SK-N-SH (cell line): Measurements from ENCODE around the gene HEMK1. TPM values are rescaled to one million over a fixed set of nuclear protein-coding genes. Genes with fewer than 3 reads are reported as not detected.

Experiments used
- CTCF ChIA-PET: fragments of 300-600, 350-600 bp; formaldehyde crosslinking; extraction: SDS; loops from one replicate; lab custom pipeline; 2021; lab: Yijun Ruan, JAX
- POLR2A ChIA-PET: fragments of 350-600 bp; sonication (Branson Sonifier 250); formaldehyde crosslinking; extraction: SDS; loops from one replicate; lab custom pipeline; 2020; ENCODE audit warnings: antibody characterized with exemption, inconsistent platforms; lab: Yijun Ruan, JAX
- DNase-seq: peaks from one replicate; pipeline ENCODE4 v3.0.0; 2012
- H2AFZ ChIP-seq: fragments of 200-600 bp; sonication (generic); 2 replicates; pipeline ENCODE4 v1.8.1; 2016; ENCODE audit warnings: antibody characterized with exemption, mild to moderate bottlenecking, low read depth
- H3F3A ChIP-seq: fragments of 200-600 bp; sonication (generic); replicated peaks from 2 replicates; pipeline ENCODE3; 2016; ENCODE audit warnings: antibody characterized with exemption, mild to moderate bottlenecking; ENCODE audit not compliant: insufficient read depth
- H3K27ac ChIP-seq, 2 experiments: fragments of 200-500 bp in 1 of 2; fragments of 200-600 bp in 1 of 2; sonication (Bioruptor generic) in 1 of 2; sonication (generic), shearing (Covaris generic) in 1 of 2; 2 replicates each; pipeline versions ENCODE4 v1.5.1 to v1.6.1; 2014 to 2016; ENCODE audit warnings: low read depth in 2 of 2, inconsistent platforms in 1 of 2, low read length in 1 of 2, mild to moderate bottlenecking in 1 of 2, mixed read lengths in 1 of 2
- H3K27me3 ChIP-seq: fragments of 200-600 bp; sonication (generic), shearing (Covaris generic); 2 replicates; pipeline ENCODE4 v1.6.1; 2016; ENCODE audit warnings: mixed run types; ENCODE audit not compliant: insufficient read depth
- H3K36me3 ChIP-seq, 2 experiments: fragments of 200-500 bp in 1 of 2; fragments of 200-600 bp in 1 of 2; sonication (Bioruptor generic) in 1 of 2; sonication (generic) in 1 of 2; replicated peaks in 1 of 2; 2 replicates each; pipeline versions ENCODE3 to v1.5.1; 2014 to 2016; ENCODE audit warnings: low read length in 1 of 2, mild to moderate bottlenecking in 1 of 2; ENCODE audit not compliant: insufficient read depth in 2 of 2, control insufficient read depth in 1 of 2
- H3K4me1 ChIP-seq, 2 experiments: fragments of 200-500 bp in 1 of 2; fragments of 200-600 bp in 1 of 2; sonication (Bioruptor generic) in 1 of 2; sonication (generic), shearing (Covaris generic) in 1 of 2; 2 replicates each; pipeline versions ENCODE4 v1.5.1 to v1.6.1; 2014 to 2016; ENCODE audit warnings: low read depth in 1 of 2, low read length in 1 of 2, mixed run types in 1 of 2; ENCODE audit not compliant: insufficient read depth in 2 of 2, control insufficient read depth in 1 of 2
- H3K4me2 ChIP-seq: fragments of 200-600 bp; sonication (generic), shearing (Covaris generic); 2 replicates; pipeline ENCODE4 v1.6.1; 2017; ENCODE audit warnings: mixed run types
- H3K4me3 ChIP-seq, 2 experiments: fragments of 200-500 bp in 1 of 2; fragments of 200-600 bp in 1 of 2; sonication (Bioruptor generic) in 1 of 2; sonication (generic), shearing (Covaris generic) in 1 of 2; 2 replicates each; pipeline versions ENCODE4 v1.5.1 to v1.8.1; 2014 to 2016; ENCODE audit warnings: low read depth in 2 of 2, inconsistent platforms in 1 of 2, low read length in 1 of 2, mild to moderate bottlenecking in 1 of 2, mixed read lengths in 1 of 2, moderate library complexity in 1 of 2
- H3K79me2 ChIP-seq: fragments of 200-600 bp; sonication (generic); 2 replicates; pipeline ENCODE4 v1.8.1; 2017; ENCODE audit warnings: mild to moderate bottlenecking; ENCODE audit not compliant: insufficient read depth
- H3K9ac ChIP-seq: fragments of 200-600 bp; sonication (generic); 2 replicates; pipeline ENCODE4 v1.6.1; 2017; ENCODE audit warnings: mixed run types
- H3K9me2 ChIP-seq: fragments of 200-600 bp; sonication (generic); 2 replicates; pipeline ENCODE4 v1.6.1; 2017; ENCODE audit warnings: mixed run types
- H3K9me3 ChIP-seq: fragments of 200-600 bp; sonication (generic); 2 replicates; pipeline ENCODE4 v1.6.1; 2017; ENCODE audit warnings: mixed run types, mild to moderate bottlenecking, moderate library complexity
- H4K20me1 ChIP-seq: fragments of 200-600 bp; sonication (generic); 2 replicates; pipeline ENCODE4 v1.6.1; 2017; ENCODE audit warnings: mild to moderate bottlenecking, mixed run types; ENCODE audit not compliant: insufficient read depth
- ELF1 ChIP-seq: IDR thresholded peaks from 2 replicates; pipeline ENCODE4 v1.4.0; 2012
- EP300 ChIP-seq, 2 experiments: IDR thresholded peaks; 2 replicates each; pipeline versions ENCODE4 v1.4.0 to v1.6.1; 2012; ENCODE audit warnings: borderline replicate concordance in 1 of 2, low read depth in 1 of 2, low read length in 1 of 2
- FOXJ3 ChIP-seq: sonication (generic); formaldehyde crosslinking; IDR thresholded peaks from 2 replicates; pipeline ENCODE4 v1.5.1; 2020; ENCODE audit warnings: mild to moderate bottlenecking, missing genetic modification reagents
- FOXM1 ChIP-seq: IDR thresholded peaks from 2 replicates; pipeline ENCODE4 v1.4.0; 2012; ENCODE audit warnings: low read depth, mild to moderate bottlenecking
- GATA2 ChIP-seq: sonication (generic); formaldehyde crosslinking; IDR thresholded peaks from 2 replicates; pipeline ENCODE4 v1.5.0; 2020; ENCODE audit warnings: mild to moderate bottlenecking, missing genetic modification reagents
- MXI1 ChIP-seq: IDR thresholded peaks from 2 replicates; pipeline ENCODE4 v1.6.1; 2012; ENCODE audit warnings: mild to moderate bottlenecking, low read depth, low read length, improper control_type of control experiment
- SIN3A ChIP-seq: IDR thresholded peaks from 2 replicates; pipeline ENCODE4 v1.6.1; 2012; ENCODE audit warnings: low read depth, mild to moderate bottlenecking, low read length, moderate library complexity, borderline replicate concordance
- WGBS: methylation state at CpG from one replicate; pipeline ENCODE4 v1.1.6; 2017; ENCODE audit warnings: low lambda C conversion rate; 5-methylcytosine and 5-hydroxymethylcytosine counted together
- polyA plus RNA-seq, 3 experiments: library from polyadenylated mRNA; depleted of rRNA; stranded (reverse); fragments of >200 nt; gene quantifications; 2 replicates each; pipeline ENCODE4 v1.2.3, GENCODE V29; 2012
- TF ChIP-seq, protein P1 (sequence below): fragments of 150-350 bp; IDR thresholded peaks from 2 replicates; pipeline ENCODE4 v1.6.1; 2017; ENCODE audit warnings: antibody characterized with exemption, low read length, low read depth, borderline replicate concordance
- TF ChIP-seq, protein P2 (sequence below): IDR thresholded peaks from 2 replicates; pipeline ENCODE4 v1.4.0; 2012; ENCODE audit warnings: low read depth, borderline replicate concordance

HEMK1 gene
- polyA plus RNA-seq, 1 of the 3 experiments (the other 2 are of a cell fraction): 15.4 TPM

DNA sequence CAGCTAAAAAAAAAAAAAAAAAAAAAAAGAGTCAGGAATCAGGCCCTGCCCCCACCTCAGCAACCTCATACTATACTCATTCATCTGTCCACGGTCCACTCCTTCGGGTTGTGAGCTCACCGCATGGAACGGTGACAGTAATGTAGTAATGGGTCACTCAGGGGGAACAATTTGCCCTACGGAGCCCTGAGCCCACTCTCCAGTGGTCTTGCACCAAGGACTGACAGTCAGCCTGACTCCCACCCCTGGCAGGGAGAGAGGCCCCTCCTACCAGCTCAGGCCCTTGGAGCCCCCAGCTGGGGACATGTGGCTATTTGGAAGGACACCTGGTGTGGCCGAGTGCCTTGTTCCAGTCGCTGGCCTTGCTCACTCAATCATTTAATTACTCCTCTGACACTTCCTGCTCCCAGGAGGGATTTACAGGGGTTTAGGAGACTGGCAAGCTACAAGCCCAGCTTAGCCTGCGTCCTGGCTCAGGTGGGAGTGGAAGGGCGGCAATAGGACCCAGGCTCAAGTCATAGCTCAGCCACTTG is 46.0 kb upstream of the HEMK1 start:
- peaks cover 21% of the 10 kb centered on the region; the same call in 1 of the 2 replicates for H3K27me3 ChIP-seq
- DNase-seq: no peak

DNA sequence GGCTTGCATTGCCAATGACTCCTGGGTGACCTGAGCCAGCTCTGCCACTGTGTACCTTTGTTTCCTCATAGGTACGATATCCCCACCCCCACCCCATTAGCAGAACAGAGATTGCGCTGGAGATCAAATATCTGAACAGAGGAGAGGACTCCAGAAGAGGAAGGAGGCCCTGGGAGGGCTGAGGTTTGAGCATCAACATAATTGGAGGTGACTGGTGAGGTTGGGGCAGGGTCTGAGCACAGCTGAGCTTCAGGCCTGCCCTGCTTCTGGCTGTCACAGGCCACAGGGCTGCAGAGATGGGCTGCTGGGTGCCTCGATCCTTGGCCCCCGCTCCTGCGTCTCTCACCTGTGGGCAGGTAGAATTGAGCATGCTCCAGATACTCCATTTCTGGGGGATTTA is 44.6 kb upstream of the HEMK1 start:
- CTCF ChIA-PET: interaction anchor here (0.6 to 8.8 kb wide), 6 partner anchors 11 to 1196 kb away, joined by 3 to 114 read pairs (median 4); no protein-coding TSS in a partner anchor
- TF ChIP-seq MXI1 (no peak), GATA2 (CRISPR knock-in tag) (no peak), SIN3A (no peak), FOXM1 (no peak), ELF1 (no peak), FOXJ3 (CRISPR knock-in tag) (no peak)
- TF ChIP-seq, protein P1, sequence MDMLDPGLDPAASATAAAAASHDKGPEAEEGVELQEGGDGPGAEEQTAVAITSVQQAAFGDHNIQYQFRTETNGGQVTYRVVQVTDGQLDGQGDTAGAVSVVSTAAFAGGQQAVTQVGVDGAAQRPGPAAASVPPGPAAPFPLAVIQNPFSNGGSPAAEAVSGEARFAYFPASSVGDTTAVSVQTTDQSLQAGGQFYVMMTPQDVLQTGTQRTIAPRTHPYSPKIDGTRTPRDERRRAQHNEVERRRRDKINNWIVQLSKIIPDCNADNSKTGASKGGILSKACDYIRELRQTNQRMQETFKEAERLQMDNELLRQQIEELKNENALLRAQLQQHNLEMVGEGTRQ: no peak
- TF ChIP-seq, protein P2, sequence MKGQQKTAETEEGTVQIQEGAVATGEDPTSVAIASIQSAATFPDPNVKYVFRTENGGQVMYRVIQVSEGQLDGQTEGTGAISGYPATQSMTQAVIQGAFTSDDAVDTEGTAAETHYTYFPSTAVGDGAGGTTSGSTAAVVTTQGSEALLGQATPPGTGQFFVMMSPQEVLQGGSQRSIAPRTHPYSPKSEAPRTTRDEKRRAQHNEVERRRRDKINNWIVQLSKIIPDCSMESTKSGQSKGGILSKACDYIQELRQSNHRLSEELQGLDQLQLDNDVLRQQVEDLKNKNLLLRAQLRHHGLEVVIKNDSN: no peak
- TF ChIP-seq, all 33 proteins: peak for 0
- Histone ChIP-seq H3K36me3 (no peaks in the 10 kb centered on the region), H3K27me3 (peaks cover 27% of the 10 kb centered on the region), H3K9me3 (no peaks in the 10 kb centered on the region), H3F3A (no peaks in the 10 kb centered on the region), H3K9me2 (no peaks in the 10 kb centered on the region), H3K79me2 (no peaks in the 10 kb centered on the region), H3K9ac (no peak overlapping the region), H3K4me1 (peaks cover 0 to 28% of the 10 kb centered on the region in 2 experiments; a peak in 1 of 4 replicates), H4K20me1 (no peaks in the 10 kb centered on the region), H3K4me2 (no peak overlapping the region), H3K4me3 (no peak overlapping the region), H2AFZ (no peak overlapping the region), H3K27ac (no peak overlapping the region)
- WGBS: 33% methylated on average over 1 of the region's 5 CpGs
- DNase-seq: no peak
- POLR2A ChIA-PET: no interaction called here

More for the DNA sequence above, 46.0 kb upstream of the HEMK1 start:
- Histone ChIP-seq H3K4me3 (no peak overlapping the region), H3K9ac (no peak overlapping the region), H3K27ac (no peak overlapping the region; a peak in 1 of 4 replicates), H4K20me1 (no peaks in the 10 kb centered on the region), H3K4me2 (no peak overlapping the region), H3K9me2 (no peaks in the 10 kb centered on the region), H3F3A (no peaks in the 10 kb centered on the region), H3K79me2 (no peaks in the 10 kb centered on the region), H2AFZ (no peak overlapping the region), H3K9me3 (no peaks in the 10 kb centered on the region), H3K4me1 (peaks cover 0 to 41% of the 10 kb centered on the region in 2 experiments; a peak in 1 of 4 replicates), H3K36me3 (no peaks in the 10 kb centered on the region)
- TF ChIP-seq FOXM1 (no peak), EP300 (IDR thresholded peaks at IDR 0.05; ENCODE audit: borderline replicate concordance in 1 of 2, low read depth in 1 of 2, low read length in 1 of 2) (0 out of 4 replicates have a peak, but pooled peaks of 1 of the 2 experiments have one; percentile 22), ELF1 (no peak)
- ChIA-PET CTCF (interaction anchor here (0.6 to 8.8 kb wide), 11 partner anchors 9 to 153 kb away, joined by 3 to 114 read pairs (median 3); no protein-coding TSS in a partner anchor), POLR2A (no interaction called here)
- WGBS: 63% methylated on average over 7 of the region's 9 CpGs
